Measurements from ENCODE around the gene IZUMO2. TPM values are rescaled to one million over a fixed set of nuclear protein-coding genes. Genes with fewer than 3 reads are reported as not detected.

The IZUMO2 gene
- 0.39 TPM in 1 of 2 replicates, not detected in the other for total RNA-seq

GRCh38 chr19:50162988-50163387 lies at the start of gene IZUMO2:
IZUMO2 (minus strand) TSS chr19:50163281; CDS start chr19:50163194, 87 bp downstream.

GRCh38 chr19:50203281-50204080 lies 40.4 kb upstream of the IZUMO2 start, which contains the start of gene MYH14:
MYH14 (plus strand) TSS chr19:50203622; CDS start chr19:50210366, 6,744 bp downstream.

Other genes starting within 250 kb of the IZUMO2 start
- gene ATF5, start 234.1 kb downstream of the IZUMO2 start, total RNA-seq = 4.6 and 7.9 TPM in 2 replicates
- 25.5 and 40.7 TPM in 2 replicates for gene NUP62, start 233.8 kb downstream of the IZUMO2 start, total RNA-seq
- 0.22 TPM in 1 of 2 replicates, not detected in the other for gene SIGLEC11, start 202.1 kb downstream of the IZUMO2 start, total RNA-seq
- gene VRK3, start 137.9 kb downstream of the IZUMO2 start, total RNA-seq = 25.1 and 29.0 TPM in 2 replicates
- gene ZNF473, start 137.3 kb downstream of the IZUMO2 start, total RNA-seq = 8.1 and 11.8 TPM in 2 replicates
- 23.2 and 30.6 TPM in 2 replicates for gene MYH14, start 40.3 kb upstream of the IZUMO2 start, total RNA-seq
- 2.4 and 3.9 TPM in 2 replicates for gene KCNC3, start 166.1 kb upstream of the IZUMO2 start, total RNA-seq
- gene NAPSA, start 202.4 kb upstream of the IZUMO2 start, total RNA-seq = under 0.01 and 0.39 TPM in 2 replicates
- gene NR1H2, start 213.2 kb upstream of the IZUMO2 start, total RNA-seq = 63.3 and 65.6 TPM in 2 replicates
- 37.8 and 45.5 TPM in 2 replicates for gene POLD1, start 221.1 kb upstream of the IZUMO2 start, total RNA-seq

Measured in placental epithelial cell (primary cell).